HepG2 (cell line): ENCODE data around the gene ITPR1. TPM values are rescaled to one million over a fixed set of nuclear protein-coding genes. Genes with fewer than 3 reads are reported as not detected.
A peak's percentile ranks its signal among the peaks of the same experiment; 100 is the strongest.

Experiments used
- ATF3 ChIP-seq: sonication (generic); formaldehyde crosslinking; IDR thresholded peaks from 2 replicates; pipeline ENCODE4 v1.4.0; 2020; ENCODE audit warnings: missing genetic modification reagents
- DNMT3B ChIP-seq: conservative IDR thresholded peaks from 2 replicates; pipeline ENCODE4 v1.6.1; 2016; ENCODE audit warnings: missing biosample characterization, control low read depth
- GABPB1 ChIP-seq: IDR thresholded peaks from 2 replicates; pipeline ENCODE4 v1.6.1; 2016; ENCODE audit warnings: mild to moderate bottlenecking, missing genetic modification reagents, moderate library complexity, missing compliant biosample characterization
- GFI1 ChIP-seq: sonication (generic); formaldehyde crosslinking; IDR thresholded peaks from 2 replicates; pipeline ENCODE4 v1.5.0; 2020; ENCODE audit warnings: missing genetic modification reagents, mild to moderate bottlenecking, borderline replicate concordance
- KLF15 ChIP-seq: sonication (generic); formaldehyde crosslinking; IDR thresholded peaks from 2 replicates; pipeline ENCODE4 v1.8.1; 2023; ENCODE audit warnings: borderline replicate concordance, mild to moderate bottlenecking, inconsistent platforms, missing genetic modification reagents, mixed read lengths
- MEIS2 ChIP-seq: sonication (generic); formaldehyde crosslinking; IDR thresholded peaks from 2 replicates; pipeline ENCODE4 v1.9.0; 2021; ENCODE audit warnings: mild to moderate bottlenecking, missing genetic modification reagents
- NRL ChIP-seq: sonication (generic); formaldehyde crosslinking; IDR thresholded peaks from 2 replicates; pipeline ENCODE4 v1.5.0; 2020; ENCODE audit warnings: missing genetic modification reagents, mild to moderate bottlenecking, moderate library complexity, borderline replicate concordance
- PAWR ChIP-seq: sonication (generic); formaldehyde crosslinking; IDR thresholded peaks from 2 replicates; pipeline ENCODE4 v1.4.0; 2020; ENCODE audit warnings: missing genetic modification reagents, mild to moderate bottlenecking, borderline replicate concordance
- SMAD9 ChIP-seq: sonication (generic); formaldehyde crosslinking; IDR thresholded peaks from 2 replicates; pipeline ENCODE4 v1.5.1; 2020; ENCODE audit warnings: mild to moderate bottlenecking, missing genetic modification reagents
- SP4 ChIP-seq: sonication (generic); formaldehyde crosslinking; IDR thresholded peaks from 2 replicates; pipeline ENCODE4 v1.8.1; 2023; ENCODE audit warnings: mild to moderate bottlenecking, missing genetic modification reagents
- ZBTB21 ChIP-seq: sonication (generic); formaldehyde crosslinking; IDR thresholded peaks from 2 replicates; pipeline ENCODE4 v1.4.0; 2020; ENCODE audit warnings: missing genetic modification reagents
- ZBTB26 ChIP-seq: IDR thresholded peaks from 2 replicates; pipeline ENCODE4 v1.6.1; 2016; ENCODE audit warnings: missing compliant biosample characterization, missing genetic modification reagents, borderline replicate concordance
- ZBTB8A ChIP-seq: sonication (generic); formaldehyde crosslinking; IDR thresholded peaks from 2 replicates; pipeline ENCODE4 v1.4.0; 2020; ENCODE audit warnings: mild to moderate bottlenecking, low read depth, missing genetic modification reagents, borderline replicate concordance
- ZNF17 ChIP-seq: sonication (generic); formaldehyde crosslinking; IDR thresholded peaks from 2 replicates; pipeline ENCODE4 v1.5.0; 2020; ENCODE audit warnings: mild to moderate bottlenecking, missing genetic modification reagents
- ZNF230 ChIP-seq: sonication (generic); formaldehyde crosslinking; IDR thresholded peaks from 2 replicates; pipeline ENCODE4 v1.4.0; 2020; ENCODE audit warnings: mild to moderate bottlenecking, missing genetic modification reagents
- ZNF24 ChIP-seq: fragments of 450-650 bp; IDR thresholded peaks from 2 replicates; pipeline ENCODE4 v1.6.1; 2017; ENCODE audit warnings: antibody characterized with exemption, mild to moderate bottlenecking
- ZNF256 ChIP-seq: sonication (generic); formaldehyde crosslinking; conservative IDR thresholded peaks from 2 replicates; pipeline ENCODE4 v1.4.0; 2020; ENCODE audit warnings: missing genetic modification reagents
- ZNF496 ChIP-seq: sonication (generic); formaldehyde crosslinking; IDR thresholded peaks from 2 replicates; pipeline ENCODE4 v1.8.1; 2023; ENCODE audit warnings: mild to moderate bottlenecking, moderate library complexity, missing genetic modification reagents; ENCODE audit not compliant: insufficient replicate concordance
- ZNF646 ChIP-seq: sonication (generic); formaldehyde crosslinking; IDR thresholded peaks from 2 replicates; pipeline ENCODE4 v1.9.0; 2021; ENCODE audit warnings: mild to moderate bottlenecking, missing genetic modification reagents
- polyA plus RNA-seq, 8 experiments: library from polyadenylated mRNA; depleted of rRNA in 3 of 8; stranded (reverse) in 7 of 8; unstranded in 1 of 8; fragments of >200 nt; fragmentation: Illumina TruSeq in 4 of 8; extraction: Trizol in 4 of 8; gene quantifications; 2 replicates each; pipeline versions ENCODE4 v1.2.1 to v1.2.3, GENCODE V29; 2011 to 2016; ENCODE audit warnings: low read depth in 4 of 8, missing spikeins in 1 of 8, mixed read lengths in 1 of 8; ENCODE audit not compliant: insufficient read depth in 1 of 8
- total RNA-seq, 5 experiments: library from RNA; depleted of rRNA; stranded (reverse); fragments of >200 nt; fragmentation: Illumina TruSeq; extraction: Trizol; gene quantifications; 2 replicates each; pipeline ENCODE4 v1.2.3, GENCODE V29; 2016; ENCODE audit warnings: low read depth in 1 of 5

The ITPR1 gene
- total and polyA plus RNA-seq, 2 of the 13 experiments (the other 11 are each of a cell fraction or from before 2014, with no cell fraction given) = 10.0 to 11.4 TPM

- TF ChIP-seq ZBTB26 (no peak), MEIS2 (CRISPR knock-in tag) (peak; percentile 88), KLF15 (CRISPR knock-in tag) (no peak), GABPB1 (peak; percentile 37; the same call in 1 of the 2 replicates), PAWR (CRISPR knock-in tag) (no peak), SP4 (CRISPR knock-in tag) (no peak), DNMT3B (CRISPR knock-in tag) (no peak), ZNF496 (no peak), ZNF17 (no peak), ZNF24 (no peak), ATF3 (CRISPR knock-in tag) (no peak), ZNF230 (CRISPR knock-in tag) (no peak), ZNF256 (CRISPR knock-in tag) (0 out of 2 replicates have a peak, but pooled peaks have one; percentile 55), NRL (CRISPR knock-in tag) (0 out of 2 replicates have a peak, but pooled peaks have one; percentile 16), ZBTB8A (no peak), ZBTB21 (CRISPR knock-in tag) (peak; percentile 31; the same call in 1 of the 2 replicates), SMAD9 (no peak; the same call in 1 of the 2 replicates), GFI1 (CRISPR knock-in tag) (0 out of 2 replicates have a peak, but pooled peaks have one; percentile 37), ZNF646 (CRISPR knock-in tag) (no peak)
Measured at GRCh38 chr3:4752201-4753072, 259.3 kb downstream of the ITPR1 start (continued).
